Measurements from ENCODE around the gene DOCK1.

The DOCK1 gene

DNA sequence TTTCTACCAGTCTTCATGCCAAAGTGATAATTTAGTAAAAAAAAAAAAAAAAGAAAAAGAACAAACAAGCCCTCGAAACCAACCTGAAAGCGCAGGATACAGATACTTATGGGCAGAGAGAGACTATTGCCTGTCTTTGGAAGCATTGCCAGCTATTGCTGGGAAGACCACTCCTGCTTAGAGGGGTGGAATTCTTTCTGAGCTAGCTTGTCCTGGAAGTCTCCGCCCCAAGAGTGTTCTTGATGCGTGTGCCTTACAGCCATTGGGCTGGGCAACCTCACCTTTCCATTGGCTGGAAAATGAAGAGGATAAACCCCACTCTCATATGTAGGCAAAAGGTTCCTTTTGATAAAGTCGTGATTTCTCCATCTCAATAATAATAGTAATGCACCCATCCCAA is 311.0 kb downstream of the DOCK1 start:
- no peak overlapping the region for H3K4me3 ChIP-seq (ENCODE audit: insufficient read depth, low read depth, low read length)
- 77 to 85% methylated on average over 5 of the region's 5 CpGs for WGBS, 2 experiments
- H3K27me3 ChIP-seq (ENCODE audit: control insufficient read depth, insufficient read depth, low read length, poor library complexity, severe bottlenecking), result no peaks in the 10 kb centered on the region
- H3K27ac ChIP-seq (ENCODE audit: insufficient read depth, low read depth, low read length, poor library complexity, severe bottlenecking), result no peak overlapping the region
- H3K4me1 ChIP-seq (ENCODE audit: control insufficient read depth, insufficient read depth, low read length), result peaks cover 11% of the 10 kb centered on the region
- no peaks in the 10 kb centered on the region for H3K36me3 ChIP-seq (ENCODE audit: control insufficient read depth, insufficient read depth, low read length)
- H3K9me3 ChIP-seq (ENCODE audit: control insufficient read depth, low read length), result peaks cover 3% of the 10 kb centered on the region

DNA sequence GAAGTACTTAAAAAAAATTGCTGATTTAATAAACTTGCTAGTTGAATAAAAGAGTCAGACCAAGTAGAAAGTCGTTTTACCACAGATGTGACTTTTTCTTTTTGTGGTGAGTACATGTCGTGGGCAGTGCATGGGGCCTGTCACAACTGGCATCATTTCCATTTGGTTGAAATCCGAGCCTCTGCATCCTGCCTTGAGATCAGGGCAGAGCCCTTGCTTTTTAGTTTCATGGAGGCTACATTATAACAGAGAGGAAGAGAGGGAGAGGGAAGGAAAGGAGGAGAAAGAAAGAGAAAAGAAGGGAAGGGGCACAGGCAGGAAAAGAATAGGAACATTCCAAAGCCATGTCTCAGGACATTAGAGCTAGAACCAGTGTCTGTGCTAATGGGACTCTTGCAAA is 311.6 kb downstream of the DOCK1 start:
- peaks cover 3% of the 10 kb centered on the region for H3K9me3 ChIP-seq (ENCODE audit: control insufficient read depth, low read length)
- no peak overlapping the region for H3K27ac ChIP-seq (ENCODE audit: insufficient read depth, low read depth, low read length, poor library complexity, severe bottlenecking)
- 60 to 70% methylated on average over 3 of the region's 3 CpGs for WGBS, 2 experiments
- H3K27me3 ChIP-seq (ENCODE audit: control insufficient read depth, insufficient read depth, low read length, poor library complexity, severe bottlenecking), result no peaks in the 10 kb centered on the region
- H3K4me1 ChIP-seq (ENCODE audit: control insufficient read depth, insufficient read depth, low read length), result peaks cover 11% of the 10 kb centered on the region
- H3K4me3 ChIP-seq (ENCODE audit: insufficient read depth, low read depth, low read length), result no peak overlapping the region
- H3K36me3 ChIP-seq (ENCODE audit: control insufficient read depth, insufficient read depth, low read length), result no peaks in the 10 kb centered on the region

DNA sequence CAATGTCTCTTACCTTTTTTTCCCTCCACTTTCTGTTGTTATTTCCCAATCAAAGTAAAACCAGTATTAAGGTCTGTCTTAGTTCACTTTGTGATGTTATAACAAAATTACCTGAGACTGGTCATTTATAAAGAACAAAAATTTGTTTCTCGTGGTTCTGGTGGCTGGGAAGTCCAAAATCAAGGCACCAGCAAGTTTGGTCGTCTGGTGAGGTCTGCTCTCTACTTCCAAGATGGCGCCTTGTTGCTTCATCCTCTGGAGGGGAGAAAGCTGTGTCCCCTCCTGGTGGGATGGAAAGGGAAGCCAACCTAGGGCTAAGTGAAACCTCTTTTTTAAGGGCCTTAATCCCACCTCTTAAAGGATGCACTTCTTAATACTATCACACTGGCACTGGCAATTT is 313.4 kb downstream of the DOCK1 start:
- 92 to 98% methylated on average over 3 of the region's 3 CpGs for WGBS, 2 experiments
- Histone ChIP-seq H3K4me3 (ENCODE audit: insufficient read depth, low read depth, low read length) (no peak overlapping the region), H3K36me3 (ENCODE audit: control insufficient read depth, insufficient read depth, low read length) (no peaks in the 10 kb centered on the region), H3K27me3 (ENCODE audit: control insufficient read depth, insufficient read depth, low read length, poor library complexity, severe bottlenecking) (no peaks in the 10 kb centered on the region), H3K4me1 (ENCODE audit: control insufficient read depth, insufficient read depth, low read length) (peaks cover 11% of the 10 kb centered on the region), H3K9me3 (ENCODE audit: control insufficient read depth, low read length) (peaks cover 3% of the 10 kb centered on the region), H3K27ac (ENCODE audit: insufficient read depth, low read depth, low read length, poor library complexity, severe bottlenecking) (no peak overlapping the region)

DNA sequence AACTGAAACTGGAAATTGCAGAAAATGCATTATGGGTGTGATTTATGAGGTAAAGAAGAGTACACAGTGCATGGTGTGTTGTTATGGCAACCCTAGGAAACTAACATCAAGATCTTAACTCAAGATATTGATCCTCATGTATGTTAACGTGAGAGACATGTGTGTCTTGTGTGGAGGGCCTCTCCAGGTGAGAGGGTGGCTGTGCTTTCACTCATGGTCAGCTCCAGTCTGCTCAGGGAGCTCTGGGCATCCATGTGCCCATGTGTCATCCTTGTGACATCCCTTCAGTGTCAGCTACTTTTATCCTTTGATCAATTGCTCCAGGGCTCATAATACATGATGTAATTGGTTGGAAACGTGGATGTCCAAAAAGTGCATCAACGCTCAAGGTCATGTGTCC is 316.1 kb downstream of the DOCK1 start:
- 93 to 99% methylated on average over 3 of the region's 3 CpGs for WGBS, 2 experiments
- Histone ChIP-seq H3K4me1 (ENCODE audit: control insufficient read depth, insufficient read depth, low read length) (peaks cover 4% of the 10 kb centered on the region), H3K27ac (ENCODE audit: insufficient read depth, low read depth, low read length, poor library complexity, severe bottlenecking) (no peak overlapping the region), H3K36me3 (ENCODE audit: control insufficient read depth, insufficient read depth, low read length) (no peaks in the 10 kb centered on the region), H3K9me3 (ENCODE audit: control insufficient read depth, low read length) (peaks cover 3% of the 10 kb centered on the region), H3K4me3 (ENCODE audit: insufficient read depth, low read depth, low read length) (no peak overlapping the region), H3K27me3 (ENCODE audit: control insufficient read depth, insufficient read depth, low read length, poor library complexity, severe bottlenecking) (no peaks in the 10 kb centered on the region)

DNA sequence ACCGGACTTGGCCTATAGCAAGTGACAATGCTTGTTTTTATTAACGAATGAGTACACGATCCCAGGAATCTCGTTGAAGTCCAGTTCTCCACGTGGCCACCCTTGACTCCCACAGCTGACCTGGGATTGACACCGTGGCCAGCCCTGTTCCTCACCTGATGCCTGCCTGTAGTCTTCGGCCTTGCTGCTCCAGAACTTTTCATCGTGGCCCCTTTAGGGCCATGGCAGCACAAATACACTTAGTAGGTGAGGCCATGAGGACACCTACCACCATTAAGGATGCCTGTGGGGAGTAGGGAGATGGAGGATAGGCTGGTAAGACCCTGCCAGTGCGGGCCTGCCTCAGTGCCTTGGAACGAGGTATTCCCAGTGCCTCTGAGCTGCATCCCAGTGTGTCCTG is 321.8 kb downstream of the DOCK1 start:
- no peaks in the 10 kb centered on the region for H3K9me3 ChIP-seq (ENCODE audit: control insufficient read depth, low read length)
- WGBS, 2 experiments, result 95 to 96% methylated on average over 10 of the region's 10 CpGs

DNA sequence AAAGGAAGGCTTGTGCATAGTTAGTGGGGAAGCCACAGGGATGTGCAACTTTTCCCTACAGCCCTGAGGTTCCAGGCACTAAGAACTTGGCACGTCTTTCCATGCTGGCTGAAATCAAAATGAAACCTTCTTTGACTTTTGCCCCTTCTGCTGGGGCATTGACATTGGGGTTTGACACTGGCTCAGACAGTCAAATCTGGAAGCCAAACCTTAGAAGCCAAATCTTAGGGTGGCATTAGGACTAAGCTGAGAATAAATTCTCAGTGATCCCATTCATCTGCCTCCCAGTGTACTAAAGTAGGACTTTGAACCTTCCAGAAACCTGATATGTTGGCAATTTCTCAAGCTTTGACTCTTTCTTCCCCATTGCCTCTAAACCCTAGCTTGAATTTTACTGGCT is 322.4 kb downstream of the DOCK1 start:
- H3K4me3 ChIP-seq (ENCODE audit: insufficient read depth, low read depth, low read length), result no peak overlapping the region
- no peaks in the 10 kb centered on the region for H3K27me3 ChIP-seq (ENCODE audit: control insufficient read depth, insufficient read depth, low read length, poor library complexity, severe bottlenecking)
- no peaks in the 10 kb centered on the region for H3K9me3 ChIP-seq (ENCODE audit: control insufficient read depth, low read length)
- H3K4me1 ChIP-seq (ENCODE audit: control insufficient read depth, insufficient read depth, low read length), result no peaks in the 10 kb centered on the region
- H3K27ac ChIP-seq (ENCODE audit: insufficient read depth, low read depth, low read length, poor library complexity, severe bottlenecking), result no peak overlapping the region
- H3K36me3 ChIP-seq (ENCODE audit: control insufficient read depth, insufficient read depth, low read length), result no peaks in the 10 kb centered on the region
- 90 to 94% methylated on average over 1 of the region's 1 CpG for WGBS, 2 experiments

More for the DNA sequence above, 321.8 kb downstream of the DOCK1 start:
- H3K27me3 ChIP-seq (ENCODE audit: control insufficient read depth, insufficient read depth, low read length, poor library complexity, severe bottlenecking), result no peaks in the 10 kb centered on the region
- no peaks in the 10 kb centered on the region for H3K36me3 ChIP-seq (ENCODE audit: control insufficient read depth, insufficient read depth, low read length)
- H3K4me1 ChIP-seq (ENCODE audit: control insufficient read depth, insufficient read depth, low read length), result no peaks in the 10 kb centered on the region
- no peak overlapping the region for H3K4me3 ChIP-seq (ENCODE audit: insufficient read depth, low read depth, low read length)
- no peak overlapping the region for H3K27ac ChIP-seq (ENCODE audit: insufficient read depth, low read depth, low read length, poor library complexity, severe bottlenecking)

DNA sequence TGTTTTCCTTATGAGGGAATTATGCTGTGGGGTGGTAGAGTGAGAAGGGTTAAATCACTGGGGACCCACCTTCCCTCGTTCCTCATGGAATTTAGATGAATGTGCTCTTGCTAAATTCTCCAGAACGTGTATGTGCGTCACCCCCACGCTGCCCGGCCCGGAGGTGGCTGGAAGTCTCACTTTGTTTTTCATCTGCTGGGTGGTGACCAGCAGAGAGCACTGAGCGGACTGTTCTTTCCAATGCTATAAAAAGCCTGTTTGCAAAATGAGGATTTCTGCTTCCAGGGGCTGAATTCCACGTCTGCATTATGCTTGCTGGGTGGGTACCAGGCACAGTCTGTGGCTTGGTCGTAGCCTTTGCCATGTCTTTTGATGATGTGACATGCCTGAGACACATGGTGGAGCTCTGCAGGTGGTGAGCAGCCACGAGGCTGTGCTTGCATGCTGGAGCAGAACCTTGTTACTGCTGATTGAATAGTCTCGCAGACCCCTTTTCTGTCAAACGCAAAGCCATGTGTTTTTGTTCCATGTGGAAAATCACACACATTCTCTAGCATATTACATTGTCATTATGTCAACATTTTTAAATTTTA is 323.1 kb downstream of the DOCK1 start:
- Histone ChIP-seq H3K27ac (ENCODE audit: insufficient read depth, low read depth, low read length, poor library complexity, severe bottlenecking) (no peak overlapping the region), H3K9me3 (ENCODE audit: control insufficient read depth, low read length) (no peaks in the 10 kb centered on the region), H3K4me3 (ENCODE audit: insufficient read depth, low read depth, low read length) (no peak overlapping the region), H3K4me1 (ENCODE audit: control insufficient read depth, insufficient read depth, low read length) (no peaks in the 10 kb centered on the region), H3K27me3 (ENCODE audit: control insufficient read depth, insufficient read depth, low read length, poor library complexity, severe bottlenecking) (no peaks in the 10 kb centered on the region), H3K36me3 (ENCODE audit: control insufficient read depth, insufficient read depth, low read length) (no peaks in the 10 kb centered on the region)
- 85 to 87% methylated on average over 12 of the region's 12 CpGs for WGBS, 2 experiments

DNA sequence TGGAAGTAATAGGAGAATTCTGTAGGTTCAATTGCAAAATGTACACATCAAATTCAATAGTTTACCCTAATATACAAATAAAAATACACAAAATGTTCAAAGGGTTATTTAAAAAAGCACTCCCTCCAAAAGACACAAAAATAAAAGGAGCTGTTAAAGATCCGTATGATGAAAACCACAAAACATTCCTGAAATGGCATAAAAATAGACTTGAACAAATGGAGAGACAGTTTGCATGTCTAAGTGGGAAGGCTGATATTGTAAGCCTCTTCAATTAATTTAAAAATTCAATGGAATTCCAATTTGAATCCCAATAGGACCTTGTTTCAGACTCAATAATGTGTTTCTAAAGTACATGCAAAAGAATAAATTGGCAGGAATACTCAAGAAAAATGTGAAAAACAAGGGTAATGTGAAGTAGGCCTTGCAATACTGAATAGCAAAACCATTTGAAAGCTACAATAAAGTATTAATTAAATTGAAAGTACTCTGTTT is 329.1 kb downstream of the DOCK1 start:
- Histone ChIP-seq H3K4me1 (ENCODE audit: control insufficient read depth, insufficient read depth, low read length) (no peaks in the 10 kb centered on the region), H3K4me3 (ENCODE audit: insufficient read depth, low read depth, low read length) (no peak overlapping the region), H3K36me3 (ENCODE audit: control insufficient read depth, insufficient read depth, low read length) (no peaks in the 10 kb centered on the region), H3K27ac (ENCODE audit: insufficient read depth, low read depth, low read length, poor library complexity, severe bottlenecking) (no peak overlapping the region), H3K9me3 (ENCODE audit: control insufficient read depth, low read length) (no peaks in the 10 kb centered on the region), H3K27me3 (ENCODE audit: control insufficient read depth, insufficient read depth, low read length, poor library complexity, severe bottlenecking) (no peaks in the 10 kb centered on the region)
- WGBS, 2 experiments, result 100% methylated on average over 1 of the region's 1 CpG; no CpG with 5 or more reads in 1 of the 2 experiments

DNA sequence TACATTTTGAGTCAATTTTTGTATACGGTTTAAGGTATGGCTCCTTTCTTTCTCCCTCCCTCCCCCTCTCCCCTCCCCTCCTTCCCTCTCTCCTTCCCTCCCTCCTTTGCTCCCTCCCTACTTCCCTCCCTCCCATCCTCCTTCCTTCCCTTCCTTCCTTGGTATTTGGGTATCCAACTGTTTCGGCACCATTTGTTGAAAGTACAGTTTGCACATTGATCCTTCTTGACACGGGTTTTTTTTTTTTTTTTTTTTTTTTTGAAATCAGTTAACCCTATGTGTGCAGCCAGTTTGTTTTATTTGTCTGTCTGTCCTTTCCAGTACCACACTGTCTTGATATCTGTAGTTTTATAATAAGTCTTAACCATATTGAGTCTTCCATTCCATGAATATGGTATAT is 331.0 kb downstream of the DOCK1 start:
- no peak overlapping the region for H3K4me3 ChIP-seq (ENCODE audit: insufficient read depth, low read depth, low read length)
- no peaks in the 10 kb centered on the region for H3K9me3 ChIP-seq (ENCODE audit: control insufficient read depth, low read length)
- H3K4me1 ChIP-seq (ENCODE audit: control insufficient read depth, insufficient read depth, low read length), result no peaks in the 10 kb centered on the region
- H3K27me3 ChIP-seq (ENCODE audit: control insufficient read depth, insufficient read depth, low read length, poor library complexity, severe bottlenecking), result no peaks in the 10 kb centered on the region
- H3K27ac ChIP-seq (ENCODE audit: insufficient read depth, low read depth, low read length, poor library complexity, severe bottlenecking), result no peak overlapping the region
- H3K36me3 ChIP-seq (ENCODE audit: control insufficient read depth, insufficient read depth, low read length), result no peaks in the 10 kb centered on the region
- 94 to 96% methylated on average over 3 of the region's 3 CpGs for WGBS, 2 experiments

DNA sequence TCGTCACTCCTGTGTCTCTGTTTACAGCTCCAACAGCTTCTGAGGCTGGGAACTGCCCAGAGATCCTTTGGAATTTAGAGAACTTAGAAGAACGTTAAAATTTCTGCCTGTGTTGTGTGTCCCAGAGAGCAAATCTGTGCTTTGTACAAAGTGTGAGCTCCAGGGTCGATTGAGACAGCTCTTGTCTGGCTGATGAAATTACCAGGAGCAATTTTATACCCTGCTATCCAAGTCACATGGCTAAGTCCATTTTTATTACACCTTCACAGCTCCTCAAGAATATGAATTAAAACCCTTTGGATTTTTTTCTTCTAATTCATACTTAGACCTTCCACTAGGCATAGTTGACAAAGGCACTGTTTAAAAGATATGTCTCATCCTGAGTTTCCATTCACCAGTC is 337.7 kb downstream of the DOCK1 start:
- 92 to 93% methylated on average over 3 of the region's 3 CpGs for WGBS, 2 experiments
- Histone ChIP-seq H3K4me3 (ENCODE audit: insufficient read depth, low read depth, low read length) (no peak overlapping the region), H3K36me3 (ENCODE audit: control insufficient read depth, insufficient read depth, low read length) (no peaks in the 10 kb centered on the region)

More for the DNA sequence above, 337.7 kb downstream of the DOCK1 start:
- Histone ChIP-seq H3K27ac (ENCODE audit: insufficient read depth, low read depth, low read length, poor library complexity, severe bottlenecking) (no peak overlapping the region), H3K4me1 (ENCODE audit: control insufficient read depth, insufficient read depth, low read length) (no peaks in the 10 kb centered on the region), H3K9me3 (ENCODE audit: control insufficient read depth, low read length) (no peaks in the 10 kb centered on the region), H3K27me3 (ENCODE audit: control insufficient read depth, insufficient read depth, low read length, poor library complexity, severe bottlenecking) (no peaks in the 10 kb centered on the region)

Measured in ectodermal cell (in vitro differentiated cells).